SK-N-SH (cell line): ENCODE results near the gene RAD51B. TPM values are rescaled to one million over a fixed set of nuclear protein-coding genes. Genes with fewer than 3 reads are reported as not detected.

ENCODE experiments used
- CTCF ChIA-PET: fragments of 300-600, 350-600 bp; formaldehyde crosslinking; extraction: SDS; loops from one replicate; lab custom pipeline; 2021; lab: Yijun Ruan, JAX
- POLR2A ChIA-PET: fragments of 350-600 bp; sonication (Branson Sonifier 250); formaldehyde crosslinking; extraction: SDS; loops from one replicate; lab custom pipeline; 2020; ENCODE audit warnings: antibody characterized with exemption, inconsistent platforms; lab: Yijun Ruan, JAX
- DNase-seq: peaks from one replicate; pipeline ENCODE4 v3.0.0; 2012
- H2AFZ ChIP-seq: fragments of 200-600 bp; sonication (generic); 2 replicates; pipeline ENCODE4 v1.8.1; 2016; ENCODE audit warnings: antibody characterized with exemption, mild to moderate bottlenecking, low read depth
- H3F3A ChIP-seq: fragments of 200-600 bp; sonication (generic); replicated peaks from 2 replicates; pipeline ENCODE3; 2016; ENCODE audit warnings: antibody characterized with exemption, mild to moderate bottlenecking; ENCODE audit not compliant: insufficient read depth
- H3K27ac ChIP-seq, 2 experiments: fragments of 200-500 bp in 1 of 2; fragments of 200-600 bp in 1 of 2; sonication (Bioruptor generic) in 1 of 2; sonication (generic), shearing (Covaris generic) in 1 of 2; 2 replicates each; pipeline versions ENCODE4 v1.5.1 to v1.6.1; 2014 to 2016; ENCODE audit warnings: low read depth in 2 of 2, inconsistent platforms in 1 of 2, low read length in 1 of 2, mild to moderate bottlenecking in 1 of 2, mixed read lengths in 1 of 2
- H3K27me3 ChIP-seq: fragments of 200-600 bp; sonication (generic), shearing (Covaris generic); 2 replicates; pipeline ENCODE4 v1.6.1; 2016; ENCODE audit warnings: mixed run types; ENCODE audit not compliant: insufficient read depth
- H3K36me3 ChIP-seq, 2 experiments: fragments of 200-500 bp in 1 of 2; fragments of 200-600 bp in 1 of 2; sonication (Bioruptor generic) in 1 of 2; sonication (generic) in 1 of 2; replicated peaks in 1 of 2; 2 replicates each; pipeline versions ENCODE3 to v1.5.1; 2014 to 2016; ENCODE audit warnings: low read length in 1 of 2, mild to moderate bottlenecking in 1 of 2; ENCODE audit not compliant: insufficient read depth in 2 of 2, control insufficient read depth in 1 of 2
- H3K4me1 ChIP-seq, 2 experiments: fragments of 200-500 bp in 1 of 2; fragments of 200-600 bp in 1 of 2; sonication (Bioruptor generic) in 1 of 2; sonication (generic), shearing (Covaris generic) in 1 of 2; 2 replicates each; pipeline versions ENCODE4 v1.5.1 to v1.6.1; 2014 to 2016; ENCODE audit warnings: low read depth in 1 of 2, low read length in 1 of 2, mixed run types in 1 of 2; ENCODE audit not compliant: insufficient read depth in 2 of 2, control insufficient read depth in 1 of 2
- H3K4me2 ChIP-seq: fragments of 200-600 bp; sonication (generic), shearing (Covaris generic); 2 replicates; pipeline ENCODE4 v1.6.1; 2017; ENCODE audit warnings: mixed run types
- H3K4me3 ChIP-seq, 2 experiments: fragments of 200-500 bp in 1 of 2; fragments of 200-600 bp in 1 of 2; sonication (Bioruptor generic) in 1 of 2; sonication (generic), shearing (Covaris generic) in 1 of 2; 2 replicates each; pipeline versions ENCODE4 v1.5.1 to v1.8.1; 2014 to 2016; ENCODE audit warnings: low read depth in 2 of 2, inconsistent platforms in 1 of 2, low read length in 1 of 2, mild to moderate bottlenecking in 1 of 2, mixed read lengths in 1 of 2, moderate library complexity in 1 of 2
- H3K79me2 ChIP-seq: fragments of 200-600 bp; sonication (generic); 2 replicates; pipeline ENCODE4 v1.8.1; 2017; ENCODE audit warnings: mild to moderate bottlenecking; ENCODE audit not compliant: insufficient read depth
- H3K9ac ChIP-seq: fragments of 200-600 bp; sonication (generic); 2 replicates; pipeline ENCODE4 v1.6.1; 2017; ENCODE audit warnings: mixed run types
- H3K9me2 ChIP-seq: fragments of 200-600 bp; sonication (generic); 2 replicates; pipeline ENCODE4 v1.6.1; 2017; ENCODE audit warnings: mixed run types
- H3K9me3 ChIP-seq: fragments of 200-600 bp; sonication (generic); 2 replicates; pipeline ENCODE4 v1.6.1; 2017; ENCODE audit warnings: mixed run types, mild to moderate bottlenecking, moderate library complexity
- H4K20me1 ChIP-seq: fragments of 200-600 bp; sonication (generic); 2 replicates; pipeline ENCODE4 v1.6.1; 2017; ENCODE audit warnings: mild to moderate bottlenecking, mixed run types; ENCODE audit not compliant: insufficient read depth
- CTCF ChIP-seq: fragments of 200-600 bp; sonication (generic); IDR thresholded peaks from 2 replicates; pipeline ENCODE4 v1.6.1; 2017; ENCODE audit warnings: antibody characterized with exemption, mild to moderate bottlenecking, moderate library complexity
- EP300 ChIP-seq, 2 experiments: IDR thresholded peaks; 2 replicates each; pipeline versions ENCODE4 v1.4.0 to v1.6.1; 2012; ENCODE audit warnings: borderline replicate concordance in 1 of 2, low read depth in 1 of 2, low read length in 1 of 2
- GABPA ChIP-seq: IDR thresholded peaks from 2 replicates; pipeline ENCODE4 v1.4.0; 2012; ENCODE audit warnings: low read depth, mild to moderate bottlenecking
- GATA2 ChIP-seq: sonication (generic); formaldehyde crosslinking; IDR thresholded peaks from 2 replicates; pipeline ENCODE4 v1.5.0; 2020; ENCODE audit warnings: mild to moderate bottlenecking, missing genetic modification reagents
- IRF3 ChIP-seq: fragments of 150-350 bp; IDR thresholded peaks from 2 replicates; pipeline ENCODE4 v1.6.1; 2016; ENCODE audit warnings: mild to moderate bottlenecking, low read depth, low read length
- MEF2A ChIP-seq: IDR thresholded peaks from 2 replicates; pipeline ENCODE4 v1.4.0; 2012; ENCODE audit warnings: low read depth, borderline replicate concordance
- MXI1 ChIP-seq: IDR thresholded peaks from 2 replicates; pipeline ENCODE4 v1.6.1; 2012; ENCODE audit warnings: mild to moderate bottlenecking, low read depth, low read length, improper control_type of control experiment
- NRF1 ChIP-seq: IDR thresholded peaks from 2 replicates; pipeline ENCODE4 v1.6.1; 2012; ENCODE audit warnings: low read depth, mild to moderate bottlenecking, low read length
- RAD21 ChIP-seq: IDR thresholded peaks from 2 replicates; pipeline ENCODE4 v1.6.1; 2012; ENCODE audit warnings: mild to moderate bottlenecking, low read length
- RCOR1 ChIP-seq: fragments of 150-350 bp; IDR thresholded peaks from 2 replicates; pipeline ENCODE4 v1.6.1; 2017; ENCODE audit warnings: antibody characterized with exemption, low read length
- RFX5 ChIP-seq: IDR thresholded peaks from 2 replicates; pipeline ENCODE4 v1.6.1; 2012; ENCODE audit warnings: mild to moderate bottlenecking, improper control_type of control experiment, low read length
- SMC3 ChIP-seq: IDR thresholded peaks from 2 replicates; pipeline ENCODE4 v1.6.1; 2012; ENCODE audit warnings: low read depth, low read length, improper control_type of control experiment
- TEAD4 ChIP-seq: IDR thresholded peaks from 2 replicates; pipeline ENCODE4 v1.4.0; 2012; ENCODE audit warnings: mild to moderate bottlenecking, borderline replicate concordance; ENCODE audit not compliant: insufficient read depth
- USF1 ChIP-seq: IDR thresholded peaks from 2 replicates; pipeline ENCODE4 v1.4.0; 2012; ENCODE audit warnings: low read depth, borderline replicate concordance
- YY1 ChIP-seq: IDR thresholded peaks from 2 replicates; pipeline ENCODE4 v1.4.0; 2012; ENCODE audit warnings: low read depth, mild to moderate bottlenecking
- WGBS: methylation state at CpG from one replicate; pipeline ENCODE4 v1.1.6; 2017; ENCODE audit warnings: low lambda C conversion rate; 5-methylcytosine and 5-hydroxymethylcytosine counted together
- polyA plus RNA-seq, 3 experiments: library from polyadenylated mRNA; depleted of rRNA; stranded (reverse); fragments of >200 nt; gene quantifications; 2 replicates each; pipeline ENCODE4 v1.2.3, GENCODE V29; 2012
- TF ChIP-seq, protein P1 (sequence below): IDR thresholded peaks from 2 replicates; pipeline ENCODE4 v1.4.0; 2012; ENCODE audit warnings: low read depth, borderline replicate concordance
- TF ChIP-seq, protein P2 (sequence below): IDR thresholded peaks from 2 replicates; pipeline ENCODE4 v1.4.0; 2012; ENCODE audit warnings: low read depth
- TF ChIP-seq, protein P3 (sequence below): IDR thresholded peaks from 2 replicates; pipeline ENCODE4; 2012

The RAD51B gene
- polyA plus RNA-seq, 1 of the 3 experiments (the other 2 are of a cell fraction) = 6.0 TPM

GRCh38 chr14:68051146-68051545, 231.6 kb downstream of the RAD51B start:
- no peak overlapping the region for H2AFZ ChIP-seq
- no peaks in the 10 kb centered on the region for H3K9me3 ChIP-seq
- DNase-seq = no peak
- H3K9ac ChIP-seq = no peak overlapping the region
- no peaks in the 10 kb centered on the region for H3K79me2 ChIP-seq
- H3K9me2 ChIP-seq = no peaks in the 10 kb centered on the region
- TF ChIP-seq GATA2 (CRISPR knock-in tag) (no peak), MEF2A (no peak), IRF3 (no peak), CTCF (no peak), RFX5 (no peak), NRF1 (no peak), RCOR1 (no peak), GABPA (no peak), TEAD4 (no peak), YY1 (no peak), MXI1 (no peak), SMC3 (no peak), USF1 (no peak), EP300 (IDR thresholded peaks at IDR 0.05; ENCODE audit: borderline replicate concordance in 1 of 2, low read depth in 1 of 2, low read length in 1 of 2) (no peak), RAD21 (no peak)
- TF ChIP-seq, protein P1, sequence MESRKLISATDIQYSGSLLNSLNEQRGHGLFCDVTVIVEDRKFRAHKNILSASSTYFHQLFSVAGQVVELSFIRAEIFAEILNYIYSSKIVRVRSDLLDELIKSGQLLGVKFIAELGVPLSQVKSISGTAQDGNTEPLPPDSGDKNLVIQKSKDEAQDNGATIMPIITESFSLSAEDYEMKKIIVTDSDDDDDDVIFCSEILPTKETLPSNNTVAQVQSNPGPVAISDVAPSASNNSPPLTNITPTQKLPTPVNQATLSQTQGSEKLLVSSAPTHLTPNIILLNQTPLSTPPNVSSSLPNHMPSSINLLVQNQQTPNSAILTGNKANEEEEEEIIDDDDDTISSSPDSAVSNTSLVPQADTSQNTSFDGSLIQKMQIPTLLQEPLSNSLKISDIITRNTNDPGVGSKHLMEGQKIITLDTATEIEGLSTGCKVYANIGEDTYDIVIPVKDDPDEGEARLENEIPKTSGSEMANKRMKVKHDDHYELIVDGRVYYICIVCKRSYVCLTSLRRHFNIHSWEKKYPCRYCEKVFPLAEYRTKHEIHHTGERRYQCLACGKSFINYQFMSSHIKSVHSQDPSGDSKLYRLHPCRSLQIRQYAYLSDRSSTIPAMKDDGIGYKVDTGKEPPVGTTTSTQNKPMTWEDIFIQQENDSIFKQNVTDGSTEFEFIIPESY = no peak
- TF ChIP-seq, protein P2, sequence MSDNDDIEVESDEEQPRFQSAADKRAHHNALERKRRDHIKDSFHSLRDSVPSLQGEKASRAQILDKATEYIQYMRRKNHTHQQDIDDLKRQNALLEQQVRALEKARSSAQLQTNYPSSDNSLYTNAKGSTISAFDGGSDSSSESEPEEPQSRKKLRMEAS = no peak
- TF ChIP-seq, protein P3, sequence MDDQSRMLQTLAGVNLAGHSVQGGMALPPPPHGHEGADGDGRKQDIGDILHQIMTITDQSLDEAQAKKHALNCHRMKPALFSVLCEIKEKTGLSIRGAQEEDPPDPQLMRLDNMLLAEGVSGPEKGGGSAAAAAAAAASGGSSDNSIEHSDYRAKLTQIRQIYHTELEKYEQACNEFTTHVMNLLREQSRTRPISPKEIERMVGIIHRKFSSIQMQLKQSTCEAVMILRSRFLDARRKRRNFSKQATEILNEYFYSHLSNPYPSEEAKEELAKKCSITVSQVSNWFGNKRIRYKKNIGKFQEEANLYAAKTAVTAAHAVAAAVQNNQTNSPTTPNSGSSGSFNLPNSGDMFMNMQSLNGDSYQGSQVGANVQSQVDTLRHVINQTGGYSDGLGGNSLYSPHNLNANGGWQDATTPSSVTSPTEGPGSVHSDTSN = no peak
- TF ChIP-seq, all 33 proteins: peak for 0
- Histone ChIP-seq H3K4me2 (no peak overlapping the region), H3F3A (peaks cover 5% of the 10 kb centered on the region), H3K4me1 (no peaks in the 10 kb centered on the region), H3K4me3 (no peak overlapping the region), H4K20me1 (no peaks in the 10 kb centered on the region), H3K27me3 (no peaks in the 10 kb centered on the region), H3K27ac (no peak overlapping the region), H3K36me3 (peaks cover 0 to 4% of the 10 kb centered on the region in 2 experiments)
- WGBS = 97% methylated on average over 1 of the region's 1 CpG
- CTCF ChIA-PET = interaction anchor here (0.6 kb wide), 1 partner anchor 731 kb away, joined by 3 read pairs; no protein-coding TSS in a partner anchor
- POLR2A ChIA-PET = no interaction called here
